ENCODE results near the gene CHRM5.
A peak's percentile ranks its signal among the peaks of the same experiment; 100 is the strongest.
"Not testable (repeated sequence)": the region's sequence is repeated elsewhere in the genome, so short reads cannot be mapped to it uniquely, and the experiment has no call there.

CHRM5 gene

GRCh38 chr15:34039790-34040113 lies 71.5 kb downstream of the CHRM5 start:
- no peak for DNase-seq (ENCODE audit: low spot score)

- DNase-seq (ENCODE audit: low spot score): peak; percentile 22
Measured at GRCh38 chr15:34043391-34043790, 75.1 kb downstream of the CHRM5 start.

GRCh38 chr15:34043813-34044212 lies 75.5 kb downstream of the CHRM5 start:
- DNase-seq (ENCODE audit: low spot score): no peak

GRCh38 chr15:34046471-34047145 lies 78.3 kb downstream of the CHRM5 start:
- no peak for DNase-seq (ENCODE audit: low spot score)

- no peak for DNase-seq (ENCODE audit: low spot score)
Measured at GRCh38 chr15:34047893-34048775, 79.8 kb downstream of the CHRM5 start.

GRCh38 chr15:34049112-34049511 lies 80.8 kb downstream of the CHRM5 start:
- no peak for DNase-seq (ENCODE audit: low spot score)

- DNase-seq (ENCODE audit: low spot score): not testable (repeated sequence)
Measured at GRCh38 chr15:34050385-34050784, 82.1 kb downstream of the CHRM5 start.

- no peak for DNase-seq (ENCODE audit: low spot score)
Measured at GRCh38 chr15:34054081-34054707, 85.9 kb downstream of the CHRM5 start.

GRCh38 chr15:34055868-34056595 lies 87.7 kb downstream of the CHRM5 start:
- peak; percentile 64 for DNase-seq (ENCODE audit: low spot score)

GRCh38 chr15:34056911-34057310 lies 88.6 kb downstream of the CHRM5 start:
- DNase-seq (ENCODE audit: low spot score): no peak

- no peak for DNase-seq (ENCODE audit: low spot score)
Measured at GRCh38 chr15:34059476-34059875, 91.2 kb downstream of the CHRM5 start.

- DNase-seq (ENCODE audit: low spot score): no peak
Measured at GRCh38 chr15:34059946-34060345, 91.6 kb downstream of the CHRM5 start.

GRCh38 chr15:34064438-34064837 lies 96.1 kb downstream of the CHRM5 start:
- no peak for DNase-seq (ENCODE audit: low spot score)

GRCh38 chr15:34065261-34065660 lies 97.0 kb downstream of the CHRM5 start:
- no peak for DNase-seq (ENCODE audit: low spot score)

- no peak for DNase-seq (ENCODE audit: low spot score)
Measured at GRCh38 chr15:34065941-34066340, 97.6 kb downstream of the CHRM5 start.

- no peak for DNase-seq (ENCODE audit: low spot score)
Measured at GRCh38 chr15:34070003-34070402, 101.7 kb downstream of the CHRM5 start.

GRCh38 chr15:34076785-34077184 lies 108.5 kb downstream of the CHRM5 start:
- DNase-seq (ENCODE audit: low spot score): no peak

GRCh38 chr15:34078900-34079299 lies 110.6 kb downstream of the CHRM5 start:
- DNase-seq (ENCODE audit: low spot score): no peak

GRCh38 chr15:34079904-34080303 lies 111.6 kb downstream of the CHRM5 start:
- DNase-seq (ENCODE audit: low spot score): no peak

GRCh38 chr15:34084086-34084485 lies 115.8 kb downstream of the CHRM5 start:
- DNase-seq (ENCODE audit: low spot score): no peak

- DNase-seq (ENCODE audit: low spot score): no peak
Measured at GRCh38 chr15:34085746-34086145, 117.4 kb downstream of the CHRM5 start.

- DNase-seq (ENCODE audit: low spot score): no peak
Measured at GRCh38 chr15:34099914-34100313, 131.6 kb downstream of the CHRM5 start.

Measured in hepatic stellate cell (primary cell).